Central memory CD8-positive, alpha-beta T cell (primary cell): ENCODE results near the gene TRAPPC2L.
A peak's percentile ranks its signal among the peaks of the same experiment; 100 is the strongest.

ENCODE experiments used
- ATAC-seq: fragments of 150-1000 bp; cut with Tn5 transposase; replicated peaks from 2 replicates; pipeline ENCODE4 v1.10.0; 2022; ENCODE audit warnings: mild to moderate bottlenecking, moderate FRiP score, moderate number of reproducible peaks; ENCODE audit not compliant: poor library complexity, severe bottlenecking; ENCODE audit errors: extremely low read depth
- DNase-seq, 2 donors: peaks; one replicate each; pipeline ENCODE4 v3.0.0; 2021; ENCODE audit warnings: low spot score in 2 of 2
- H3K27ac Mint-ChIP-seq: one replicate; pipeline ENCODE4 v1.8.0; 2022; ENCODE audit warnings: low read depth, mild to moderate bottlenecking, moderate library complexity, mixed read lengths
- H3K27me3 Mint-ChIP-seq: one replicate; pipeline ENCODE4 v1.8.0; 2022; ENCODE audit warnings: mixed read lengths
- H3K36me3 Mint-ChIP-seq: one replicate; pipeline ENCODE4 v1.8.0; 2022; ENCODE audit warnings: mild to moderate bottlenecking, moderate library complexity, mixed read lengths; ENCODE audit not compliant: insufficient read depth
- H3K4me1 Mint-ChIP-seq: one replicate; pipeline ENCODE4 v1.8.0; 2022; ENCODE audit warnings: mixed read lengths
- H3K4me3 Mint-ChIP-seq: one replicate; pipeline ENCODE4 v1.8.0; 2022; ENCODE audit warnings: mild to moderate bottlenecking, moderate library complexity, mixed read lengths
- H3K9me3 Mint-ChIP-seq: one replicate; pipeline ENCODE4 v1.8.0; 2022; ENCODE audit warnings: mixed read lengths

Gene TRAPPC2L

GRCh38 chr16:88901718-88902337, 44.9 kb downstream of the TRAPPC2L start:
- H3K4me3 Mint-ChIP-seq = no peak overlapping the region
- no peaks in the 10 kb centered on the region for H3K9me3 Mint-ChIP-seq
- no peak overlapping the region for H3K27ac Mint-ChIP-seq
- DNase-seq (no peak), ATAC-seq (no peak)
- peaks cover 2% of the 10 kb centered on the region for H3K36me3 Mint-ChIP-seq
- H3K27me3 Mint-ChIP-seq = no peaks in the 10 kb centered on the region
- peaks cover 11% of the 10 kb centered on the region for H3K4me1 Mint-ChIP-seq

- no peak for DNase-seq
- H3K36me3 Mint-ChIP-seq = peaks cover 3% of the 10 kb centered on the region
- no peak overlapping the region for H3K27ac Mint-ChIP-seq
- peaks cover 11% of the 10 kb centered on the region for H3K4me1 Mint-ChIP-seq
- no peak for ATAC-seq
- H3K4me3 Mint-ChIP-seq = peak overlapping the region; percentile 13
- no peaks in the 10 kb centered on the region for H3K27me3 Mint-ChIP-seq
- no peaks in the 10 kb centered on the region for H3K9me3 Mint-ChIP-seq
Observed at GRCh38 chr16:88902744-88903143, 45.8 kb downstream of the TRAPPC2L start.

GRCh38 chr16:88903267-88903666, 46.3 kb downstream of the TRAPPC2L start:
- H3K4me1 Mint-ChIP-seq = peaks cover 11% of the 10 kb centered on the region
- ATAC-seq (no peak), DNase-seq (no peak)
- no peak overlapping the region for H3K27ac Mint-ChIP-seq
- H3K4me3 Mint-ChIP-seq = peak overlapping the region; percentile 13
- H3K36me3 Mint-ChIP-seq = peaks cover 3% of the 10 kb centered on the region
- H3K27me3 Mint-ChIP-seq = no peaks in the 10 kb centered on the region
- H3K9me3 Mint-ChIP-seq = no peaks in the 10 kb centered on the region

- Mint-ChIP-seq H3K9me3 (no peaks in the 10 kb centered on the region), H3K27ac (no peak overlapping the region), H3K4me3 (no peak overlapping the region), H3K4me1 (peaks cover 11% of the 10 kb centered on the region), H3K36me3 (peaks cover 3% of the 10 kb centered on the region), H3K27me3 (peaks cover 2% of the 10 kb centered on the region)
- DNase-seq (no peak), ATAC-seq (no peak)
Observed at GRCh38 chr16:88904676-88905365, 47.9 kb downstream of the TRAPPC2L start.

GRCh38 chr16:88905563-88905962, 48.6 kb downstream of the TRAPPC2L start:
- no peaks in the 10 kb centered on the region for H3K9me3 Mint-ChIP-seq
- ATAC-seq (no peak), DNase-seq (no peak)
- H3K4me1 Mint-ChIP-seq = peaks cover 11% of the 10 kb centered on the region
- peaks cover 9% of the 10 kb centered on the region for H3K27me3 Mint-ChIP-seq
- no peak overlapping the region for H3K27ac Mint-ChIP-seq
- H3K4me3 Mint-ChIP-seq = no peak overlapping the region
- peaks cover 3% of the 10 kb centered on the region for H3K36me3 Mint-ChIP-seq

- Mint-ChIP-seq H3K27ac (no peak overlapping the region), H3K4me1 (peaks cover 11% of the 10 kb centered on the region), H3K36me3 (peaks cover 3% of the 10 kb centered on the region), H3K9me3 (no peaks in the 10 kb centered on the region), H3K27me3 (peaks cover 11% of the 10 kb centered on the region), H3K4me3 (no peak overlapping the region)
- ATAC-seq (no peak), DNase-seq (no peak)
Observed at GRCh38 chr16:88906020-88906419, 49.1 kb downstream of the TRAPPC2L start.

GRCh38 chr16:88906535-88907105, 49.7 kb downstream of the TRAPPC2L start:
- Mint-ChIP-seq H3K27me3 (peaks cover 11% of the 10 kb centered on the region), H3K4me3 (no peak overlapping the region), H3K27ac (no peak overlapping the region), H3K4me1 (peaks cover 11% of the 10 kb centered on the region), H3K9me3 (no peaks in the 10 kb centered on the region), H3K36me3 (peaks cover 2% of the 10 kb centered on the region)
- ATAC-seq = no peak
- DNase-seq = no peak

- Mint-ChIP-seq H3K27me3 (peaks cover 11% of the 10 kb centered on the region), H3K27ac (no peak overlapping the region), H3K4me3 (no peak overlapping the region), H3K9me3 (no peaks in the 10 kb centered on the region), H3K36me3 (peaks cover 2% of the 10 kb centered on the region), H3K4me1 (peaks cover 10% of the 10 kb centered on the region)
- ATAC-seq (no peak), DNase-seq (no peak)
Observed at GRCh38 chr16:88907768-88908167, 50.8 kb downstream of the TRAPPC2L start.

- Mint-ChIP-seq H3K27ac (no peak overlapping the region), H3K36me3 (peaks cover 2% of the 10 kb centered on the region), H3K4me3 (no peak overlapping the region), H3K9me3 (no peaks in the 10 kb centered on the region), H3K27me3 (peaks cover 11% of the 10 kb centered on the region), H3K4me1 (peaks cover 5% of the 10 kb centered on the region)
- ATAC-seq (no peak), DNase-seq (no peak)
Observed at GRCh38 chr16:88908307-88908706, 51.4 kb downstream of the TRAPPC2L start.

GRCh38 chr16:88909431-88910210, 52.7 kb downstream of the TRAPPC2L start:
- ATAC-seq (no peak), DNase-seq (no peak)
- Mint-ChIP-seq H3K9me3 (no peaks in the 10 kb centered on the region), H3K4me3 (no peak overlapping the region), H3K36me3 (peaks cover 2% of the 10 kb centered on the region), H3K27ac (no peak overlapping the region), H3K27me3 (peaks cover 17% of the 10 kb centered on the region), H3K4me1 (peaks cover 5% of the 10 kb centered on the region)

- H3K36me3 Mint-ChIP-seq = peaks cover 2% of the 10 kb centered on the region
- DNase-seq = no peak
- H3K27me3 Mint-ChIP-seq = peaks cover 17% of the 10 kb centered on the region
- no peak overlapping the region for H3K4me3 Mint-ChIP-seq
- no peak overlapping the region for H3K27ac Mint-ChIP-seq
- H3K4me1 Mint-ChIP-seq = peaks cover 5% of the 10 kb centered on the region
- no peaks in the 10 kb centered on the region for H3K9me3 Mint-ChIP-seq
- ATAC-seq = no peak
Observed at GRCh38 chr16:88910284-88911135, 53.6 kb downstream of the TRAPPC2L start.
